ENCODE measurements around the gene AFF2.

The AFF2 gene

GRCh38 chrX:148672517-148672916 lies 172.1 kb downstream of the AFF2 start:
- Histone ChIP-seq H3K4me3 (ENCODE audit: low read length in 2 of 2) (no peak overlapping the region), H2BK120ac (ENCODE audit: low read depth, low read length) (no peak overlapping the region), H3K9ac (ENCODE audit: low read depth, low read length, poor library complexity) (no peak overlapping the region), H3K36me3 (replicated peaks in 1 of 2; ENCODE audit: control insufficient read depth in 2 of 2, insufficient read depth in 2 of 2, low read length in 2 of 2) (no peaks in the 10 kb centered on the region), H2AFZ (ENCODE audit: low read length) (no peak overlapping the region), H3K23ac (ENCODE audit: low read depth, low read length, poor library complexity) (no peak overlapping the region), H2BK15ac (ENCODE audit: low read length) (no peak overlapping the region), H3K4ac (ENCODE audit: low read length) (no peak overlapping the region), H2AK5ac (ENCODE audit: low read depth, low read length) (no peak overlapping the region), H3K18ac (ENCODE audit: low read length) (no peak overlapping the region), H4K91ac (ENCODE audit: low read depth, low read length, poor library complexity) (no peak overlapping the region), H2BK12ac (ENCODE audit: low read length) (no peak overlapping the region), H2BK5ac (ENCODE audit: low read length) (no peak overlapping the region), H3K79me1 (ENCODE audit: low read depth, low read length) (no peaks in the 10 kb centered on the region), H3K9me3 (replicated peaks in 1 of 2; ENCODE audit: control insufficient read depth in 2 of 2, insufficient read depth in 1 of 2, low read depth in 1 of 2, low read length in 2 of 2) (peaks cover 0 to 2% of the 10 kb centered on the region in 2 donors), H3K27ac (replicated peaks; ENCODE audit: low read length) (no peak overlapping the region), H4K8ac (ENCODE audit: low read depth, low read length) (no peak overlapping the region), H3K27me3 (ENCODE audit: control insufficient read depth in 3 of 3, insufficient read depth in 3 of 3, low read depth in 1 of 3, low read length in 3 of 3) (no peaks in the 10 kb centered on the region), H3K4me2 (ENCODE audit: insufficient read depth, low read length, poor library complexity, severe bottlenecking) (no peak overlapping the region), H3K4me1 (ENCODE audit: control insufficient read depth in 2 of 2, insufficient read depth in 1 of 2, low read depth in 1 of 2, low read length in 2 of 2) (no peaks in the 10 kb centered on the region), H3K14ac (ENCODE audit: low read length) (no peak overlapping the region)
- no CpG with 5 or more reads among the region's 2 CpGs for WGBS, 2 donors (ENCODE audit: extremely low coverage in 2 of 2, insufficient read length in 2 of 2, insufficient replicate concordance in 1 of 2)
- no peak for DNase-seq (ENCODE audit: low spot score)

DNA sequence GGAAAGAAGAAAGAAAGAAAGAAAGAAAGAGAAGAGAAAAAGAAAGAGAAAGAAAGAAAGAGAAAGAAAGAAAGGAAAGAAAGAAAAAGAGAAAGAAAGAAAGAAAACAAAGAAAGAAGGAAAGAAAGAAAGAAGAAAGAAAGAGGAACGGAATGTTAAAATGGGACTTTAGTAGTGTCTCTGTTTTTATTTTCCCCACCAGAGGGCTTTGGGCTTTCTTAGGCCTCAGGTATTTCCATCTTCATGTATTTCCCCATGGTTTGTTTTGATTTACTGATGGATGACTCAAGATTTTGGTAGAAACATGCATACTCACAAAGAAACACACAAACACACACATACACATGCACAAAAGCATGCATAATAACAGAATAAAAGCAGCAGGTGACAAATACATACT lies 181.2 kb downstream of the AFF2 start:
- WGBS, 2 donors (ENCODE audit: extremely low coverage in 2 of 2, insufficient read length in 2 of 2, insufficient replicate concordance in 1 of 2), result no CpG with 5 or more reads among the region's 1 CpG
- Histone ChIP-seq H3K4me3 (ENCODE audit: low read length in 2 of 2) (no peak overlapping the region), H3K14ac (ENCODE audit: low read length) (no peak overlapping the region), H4K91ac (ENCODE audit: low read depth, low read length, poor library complexity) (no peak overlapping the region), H3K9me3 (replicated peaks in 1 of 2; ENCODE audit: control insufficient read depth in 2 of 2, insufficient read depth in 1 of 2, low read depth in 1 of 2, low read length in 2 of 2) (no peaks in the 10 kb centered on the region), H3K18ac (ENCODE audit: low read length) (no peak overlapping the region), H2AK5ac (ENCODE audit: low read depth, low read length) (no peak overlapping the region), H3K79me1 (ENCODE audit: low read depth, low read length) (no peaks in the 10 kb centered on the region), H3K4me1 (ENCODE audit: control insufficient read depth in 2 of 2, insufficient read depth in 1 of 2, low read depth in 1 of 2, low read length in 2 of 2) (no peaks in the 10 kb centered on the region), H3K4ac (ENCODE audit: low read length) (no peak overlapping the region), H4K8ac (ENCODE audit: low read depth, low read length) (no peak overlapping the region), H3K9ac (ENCODE audit: low read depth, low read length, poor library complexity) (no peak overlapping the region), H2BK12ac (ENCODE audit: low read length) (no peak overlapping the region), H3K36me3 (replicated peaks in 1 of 2; ENCODE audit: control insufficient read depth in 2 of 2, insufficient read depth in 2 of 2, low read length in 2 of 2) (no peaks in the 10 kb centered on the region), H3K23ac (ENCODE audit: low read depth, low read length, poor library complexity) (no peak overlapping the region), H2AFZ (ENCODE audit: low read length) (no peak overlapping the region), H3K27me3 (ENCODE audit: control insufficient read depth in 3 of 3, insufficient read depth in 3 of 3, low read depth in 1 of 3, low read length in 3 of 3) (no peaks in the 10 kb centered on the region), H3K4me2 (ENCODE audit: insufficient read depth, low read length, poor library complexity, severe bottlenecking) (no peak overlapping the region), H2BK5ac (ENCODE audit: low read length) (no peak overlapping the region), H2BK120ac (ENCODE audit: low read depth, low read length) (no peak overlapping the region), H3K27ac (replicated peaks; ENCODE audit: low read length) (no peak overlapping the region), H2BK15ac (ENCODE audit: low read length) (no peak overlapping the region)
- DNase-seq (ENCODE audit: low spot score), result no peak

DNA sequence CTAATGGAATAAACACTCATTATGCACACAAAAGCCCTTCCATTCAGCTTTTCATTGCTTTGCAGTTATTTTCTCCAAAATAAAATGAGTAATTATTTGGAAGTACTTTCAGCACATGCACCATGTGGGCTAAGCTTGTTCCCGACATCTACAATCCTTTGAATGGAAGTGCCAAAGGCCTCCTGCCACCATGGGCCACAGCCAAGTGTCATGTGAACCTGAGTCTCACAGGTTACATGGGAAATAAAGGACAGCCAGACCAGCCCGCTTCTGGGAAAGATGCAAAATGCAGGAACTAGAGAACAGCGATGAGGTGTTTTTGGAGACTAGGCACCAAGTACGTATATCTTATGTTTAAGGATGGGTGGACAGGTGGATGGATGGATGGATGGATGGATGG lies 181.8 kb downstream of the AFF2 start:
- Histone ChIP-seq H3K18ac (ENCODE audit: low read length) (no peak overlapping the region), H3K79me1 (ENCODE audit: low read depth, low read length) (no peaks in the 10 kb centered on the region), H3K4me3 (ENCODE audit: low read length in 2 of 2) (no peak overlapping the region), H2BK120ac (ENCODE audit: low read depth, low read length) (no peak overlapping the region), H3K9me3 (replicated peaks in 1 of 2; ENCODE audit: control insufficient read depth in 2 of 2, insufficient read depth in 1 of 2, low read depth in 1 of 2, low read length in 2 of 2) (no peaks in the 10 kb centered on the region), H3K4me2 (ENCODE audit: insufficient read depth, low read length, poor library complexity, severe bottlenecking) (no peak overlapping the region), H2AFZ (ENCODE audit: low read length) (no peak overlapping the region), H2BK5ac (ENCODE audit: low read length) (no peak overlapping the region), H3K27ac (replicated peaks; ENCODE audit: low read length) (no peak overlapping the region), H3K27me3 (ENCODE audit: control insufficient read depth in 3 of 3, insufficient read depth in 3 of 3, low read depth in 1 of 3, low read length in 3 of 3) (no peaks in the 10 kb centered on the region), H4K91ac (ENCODE audit: low read depth, low read length, poor library complexity) (no peak overlapping the region), H3K14ac (ENCODE audit: low read length) (no peak overlapping the region), H4K8ac (ENCODE audit: low read depth, low read length) (no peak overlapping the region), H3K36me3 (replicated peaks in 1 of 2; ENCODE audit: control insufficient read depth in 2 of 2, insufficient read depth in 2 of 2, low read length in 2 of 2) (no peaks in the 10 kb centered on the region), H2BK15ac (ENCODE audit: low read length) (no peak overlapping the region), H3K4ac (ENCODE audit: low read length) (no peak overlapping the region), H2AK5ac (ENCODE audit: low read depth, low read length) (no peak overlapping the region), H3K23ac (ENCODE audit: low read depth, low read length, poor library complexity) (no peak overlapping the region), H3K9ac (ENCODE audit: low read depth, low read length, poor library complexity) (no peak overlapping the region), H2BK12ac (ENCODE audit: low read length) (no peak overlapping the region), H3K4me1 (ENCODE audit: control insufficient read depth in 2 of 2, insufficient read depth in 1 of 2, low read depth in 1 of 2, low read length in 2 of 2) (no peaks in the 10 kb centered on the region)
- DNase-seq (ENCODE audit: low spot score), result no peak
- no CpG with 5 or more reads among the region's 4 CpGs for WGBS, 2 donors (ENCODE audit: extremely low coverage in 2 of 2, insufficient read length in 2 of 2, insufficient replicate concordance in 1 of 2)

DNA sequence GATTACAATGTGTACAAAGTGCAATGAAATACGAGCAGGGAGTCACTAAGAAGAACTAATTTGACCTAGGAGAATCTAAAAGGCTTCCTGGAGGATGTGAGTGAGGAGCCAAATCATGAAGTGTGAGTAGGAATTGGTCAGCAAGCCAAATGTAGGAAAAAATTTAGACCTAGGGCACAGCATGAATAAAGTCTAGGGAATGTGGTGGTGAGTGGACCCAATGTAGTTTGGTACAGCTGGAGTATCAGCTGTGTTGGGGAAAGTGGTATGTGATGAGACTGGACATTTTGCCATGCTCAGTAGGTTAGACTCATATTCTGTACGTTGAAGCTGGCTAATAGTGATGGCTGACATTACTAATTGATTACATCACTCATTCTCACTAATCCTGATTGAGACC lies 191.0 kb downstream of the AFF2 start:
- Histone ChIP-seq H3K23ac (ENCODE audit: low read depth, low read length, poor library complexity) (no peak overlapping the region), H3K9ac (ENCODE audit: low read depth, low read length, poor library complexity) (no peak overlapping the region), H2BK120ac (ENCODE audit: low read depth, low read length) (no peak overlapping the region)

More for the DNA sequence above, 191.0 kb downstream of the AFF2 start:
- Histone ChIP-seq H3K14ac (ENCODE audit: low read length) (no peak overlapping the region), H3K18ac (ENCODE audit: low read length) (no peak overlapping the region), H3K36me3 (replicated peaks in 1 of 2; ENCODE audit: control insufficient read depth in 2 of 2, insufficient read depth in 2 of 2, low read length in 2 of 2) (no peaks in the 10 kb centered on the region), H3K4me1 (ENCODE audit: control insufficient read depth in 2 of 2, insufficient read depth in 1 of 2, low read depth in 1 of 2, low read length in 2 of 2) (no peaks in the 10 kb centered on the region), H2BK12ac (ENCODE audit: low read length) (no peak overlapping the region), H2BK15ac (ENCODE audit: low read length) (no peak overlapping the region), H3K27me3 (ENCODE audit: control insufficient read depth in 3 of 3, insufficient read depth in 3 of 3, low read depth in 1 of 3, low read length in 3 of 3) (no peaks in the 10 kb centered on the region), H3K9me3 (replicated peaks in 1 of 2; ENCODE audit: control insufficient read depth in 2 of 2, insufficient read depth in 1 of 2, low read depth in 1 of 2, low read length in 2 of 2) (no peaks in the 10 kb centered on the region), H3K27ac (replicated peaks; ENCODE audit: low read length) (no peak overlapping the region), H2AK5ac (ENCODE audit: low read depth, low read length) (no peak overlapping the region), H3K4me3 (ENCODE audit: low read length in 2 of 2) (no peak overlapping the region), H3K4me2 (ENCODE audit: insufficient read depth, low read length, poor library complexity, severe bottlenecking) (no peak overlapping the region), H2BK5ac (ENCODE audit: low read length) (no peak overlapping the region), H3K4ac (ENCODE audit: low read length) (no peak overlapping the region), H4K91ac (ENCODE audit: low read depth, low read length, poor library complexity) (no peak overlapping the region), H3K79me1 (ENCODE audit: low read depth, low read length) (no peaks in the 10 kb centered on the region), H2AFZ (ENCODE audit: low read length) (no peak overlapping the region), H4K8ac (ENCODE audit: low read depth, low read length) (no peak overlapping the region)
- no CpG with 5 or more reads among the region's 2 CpGs for WGBS, 2 donors (ENCODE audit: extremely low coverage in 2 of 2, insufficient read length in 2 of 2, insufficient replicate concordance in 1 of 2)
- DNase-seq (ENCODE audit: low spot score), result no peak

Data from neuronal stem cell (in vitro differentiated cells).